Measurements from ENCODE around the gene TMEM263.
"Not testable (repeated sequence)": the region's sequence is repeated elsewhere in the genome, so short reads cannot be mapped to it uniquely, and the experiment has no call there.

Gene TMEM263

DNA sequence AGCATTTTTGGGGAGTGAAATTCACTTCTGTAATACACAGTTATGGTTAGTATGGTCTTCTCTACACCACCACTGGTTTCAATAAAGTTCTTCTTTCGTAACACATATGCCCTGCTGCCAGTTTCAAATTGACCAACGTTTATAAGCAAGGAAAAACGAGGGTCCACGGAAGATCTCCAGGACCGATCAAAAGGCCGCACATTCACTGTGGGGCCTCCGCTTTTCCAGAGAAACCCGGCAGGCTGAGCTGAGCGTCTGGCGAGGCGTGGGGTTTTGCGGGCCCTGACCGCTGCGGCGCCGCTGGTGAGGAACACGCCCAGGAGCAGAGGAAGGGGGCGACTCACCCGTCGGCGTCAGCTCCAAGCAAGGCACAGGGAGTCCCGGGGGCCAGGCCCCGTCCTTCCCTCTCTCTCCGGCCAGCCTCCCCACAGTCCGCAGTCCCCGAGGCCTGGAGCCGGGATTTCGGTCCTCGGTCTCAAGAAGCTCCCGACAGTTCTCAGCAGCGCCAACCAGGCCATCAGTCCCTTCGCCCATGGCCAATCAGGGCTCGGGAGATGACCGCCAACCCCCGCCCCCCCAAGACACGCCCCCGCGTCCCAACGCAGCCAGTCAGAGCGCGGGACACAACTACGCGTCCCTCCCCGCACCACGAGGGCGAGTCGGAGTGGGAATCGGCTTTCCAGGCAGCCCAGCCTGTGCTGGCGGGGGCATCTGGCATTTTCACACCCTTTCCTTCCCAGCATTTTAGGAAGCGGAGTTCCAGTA lies 31.1 kb downstream of the TMEM263 start, which contains the start of gene MTERF2:
Gene MTERF2 (minus strand): TSS at position 522 of the 765 bp plus-strand sequence. CDS start 8,432 bp downstream, outside the sequence.
- peak; percentile 61 to 98 (median 92) for DNase-seq

GRCh38 chr12:106987846-106988245 lies 32.1 kb downstream of the TMEM263 start:
- DNase-seq: peak in 1 of 14 donors; percentile 6

DNA sequence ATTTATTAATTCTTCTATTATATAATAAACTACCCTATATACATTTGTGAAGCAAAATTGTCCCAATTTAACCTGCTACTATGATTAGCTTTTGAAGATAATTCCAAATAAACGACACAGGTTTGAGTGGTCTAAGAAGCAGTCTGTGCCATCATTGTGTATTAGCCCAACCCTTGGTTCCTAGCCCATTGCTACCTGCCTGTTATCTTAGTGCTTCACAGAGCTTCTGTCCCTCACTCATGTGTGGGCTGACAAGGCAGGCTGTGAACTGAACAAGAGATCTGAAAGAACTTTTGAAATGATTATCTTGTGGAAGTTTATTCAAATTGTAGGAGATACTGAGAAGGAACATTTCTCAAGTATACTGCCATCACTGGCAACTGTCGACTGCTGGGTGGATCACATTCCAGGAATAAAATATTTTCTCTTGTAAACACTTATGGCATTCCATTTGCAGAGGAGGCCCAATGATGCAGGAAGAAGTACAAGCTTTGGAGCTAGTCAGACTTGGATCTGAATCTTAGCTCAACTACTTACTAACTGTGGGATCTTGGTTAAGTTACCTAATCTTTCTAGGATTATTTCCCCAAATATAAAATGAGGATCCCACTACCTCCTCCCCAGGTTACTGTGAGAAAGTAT lies 39.0 kb downstream of the TMEM263 start:
- DNase-seq: no peak

DNA sequence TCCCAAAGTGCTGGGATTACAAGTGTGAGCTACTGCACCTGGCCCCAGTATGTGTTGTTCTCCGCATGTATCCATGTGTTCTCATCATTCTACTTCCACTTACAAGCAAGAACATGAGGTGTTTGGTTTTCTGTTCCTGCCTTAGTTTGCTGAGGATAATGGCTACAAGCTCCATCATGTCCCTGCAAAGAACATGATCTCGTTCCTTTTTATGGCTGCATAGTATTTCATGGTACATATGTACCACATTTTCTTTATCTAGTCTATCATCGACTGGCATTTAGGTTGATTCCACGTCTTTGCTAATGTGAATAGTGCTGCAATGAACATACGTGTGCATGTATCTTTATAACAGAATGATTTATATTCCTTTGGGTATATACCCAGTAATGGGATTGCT lies 40.4 kb downstream of the TMEM263 start:
- not testable (repeated sequence) for DNase-seq

GRCh38 chr12:106997916-106998315 lies 42.2 kb downstream of the TMEM263 start:
- DNase-seq: no peak

GRCh38 chr12:106999446-106999845 lies 43.7 kb downstream of the TMEM263 start:
- peak in 1 of 14 donors; percentile 49 for DNase-seq

GRCh38 chr12:107002665-107003064 lies 47.0 kb downstream of the TMEM263 start:
- DNase-seq: not testable (repeated sequence)

GRCh38 chr12:107007411-107007810 lies 51.7 kb downstream of the TMEM263 start:
- DNase-seq: no peak

DNA sequence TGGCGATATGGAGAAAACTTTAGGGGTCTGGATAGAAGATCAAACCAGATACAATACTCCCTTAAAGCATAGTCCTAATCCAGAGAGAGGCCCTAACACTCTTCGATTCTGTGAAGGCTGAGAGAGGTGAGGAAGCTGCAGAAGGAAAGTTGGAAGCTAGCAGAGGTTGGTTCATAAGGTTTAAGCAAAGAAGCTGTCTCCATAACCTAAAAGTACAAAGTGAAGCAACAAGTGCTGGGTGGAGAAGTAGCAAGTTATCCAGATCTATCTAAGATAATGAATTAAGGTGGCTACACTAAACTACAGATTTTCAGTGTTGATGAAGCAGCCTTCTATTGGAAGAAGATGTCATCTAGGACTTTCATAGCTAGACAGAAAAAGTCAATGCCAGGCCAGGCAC lies 55.8 kb downstream of the TMEM263 start:
- DNase-seq: no peak

DNA sequence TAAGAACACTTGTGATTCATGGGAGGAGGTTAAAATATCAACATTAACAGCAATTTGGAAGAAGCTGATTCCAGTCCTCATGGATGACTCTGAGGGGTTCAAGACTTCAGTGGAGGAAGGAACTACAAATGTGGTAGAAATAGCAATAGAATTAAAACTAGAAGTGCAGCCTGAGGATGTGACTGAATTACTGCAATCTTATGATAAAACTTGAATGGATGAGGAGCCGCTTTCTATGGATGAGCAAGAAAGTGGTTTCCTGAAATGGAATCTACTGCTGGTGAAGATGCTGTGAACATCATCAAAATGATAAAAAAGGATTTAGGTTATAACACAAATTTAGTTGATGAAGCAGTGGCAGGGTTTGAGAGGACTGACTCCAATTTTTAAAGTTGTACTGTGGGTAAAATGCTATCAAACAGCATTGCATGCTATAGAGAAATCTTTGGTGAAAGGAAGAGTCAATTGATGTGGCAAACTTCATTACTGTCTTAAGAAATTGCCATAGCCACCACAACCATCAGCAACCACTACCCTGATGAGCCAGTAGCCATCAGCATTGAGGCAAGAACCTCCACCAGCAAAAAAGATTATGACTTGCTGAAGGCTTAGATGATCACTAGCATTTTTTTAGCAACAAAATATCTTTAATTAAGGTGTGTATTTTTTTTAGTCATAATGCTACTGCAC lies 57.2 kb downstream of the TMEM263 start:
- no peak for DNase-seq

- DNase-seq: peak in 1 of 14 donors; percentile 39
Measured at GRCh38 chr12:107014055-107014454, 58.3 kb downstream of the TMEM263 start.

DNA sequence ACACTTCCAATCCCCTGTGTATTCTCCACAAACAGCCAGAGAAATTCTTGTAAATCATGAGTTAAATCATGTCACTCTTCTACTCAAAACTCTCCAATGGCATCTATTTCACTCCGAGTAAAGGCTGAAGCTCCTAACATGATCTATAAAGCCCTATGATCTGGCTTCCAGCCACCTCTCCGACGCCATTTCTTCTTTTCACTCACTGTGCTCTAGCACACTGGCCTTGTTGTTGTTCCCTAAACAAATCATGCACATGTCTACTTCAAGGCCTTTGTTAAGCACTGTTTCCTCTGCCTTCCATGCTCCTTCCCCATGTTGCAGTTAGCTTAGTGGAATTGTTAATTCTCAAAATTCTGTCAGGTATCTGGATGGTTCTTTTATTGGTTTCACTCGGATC lies 61.3 kb downstream of the TMEM263 start:
- no peak for DNase-seq

GRCh38 chr12:107019546-107019945 lies 63.8 kb downstream of the TMEM263 start:
- no peak for DNase-seq

Data from C1 segment of cervical spinal cord (tissue), 14 donors.